OCI-LY7 (cell line): ENCODE data around the gene PROM2. TPM values are rescaled to one million over a fixed set of nuclear protein-coding genes. Genes with fewer than 3 reads are reported as not detected.

Experiments used
- BruUV-seq: library from RNA; stranded (reverse); fragments of 400-500 nt; replicated peaks from 2 replicates; lab custom pipeline; 2021; lab: Mats Ljungman, UMichigan
- CTCF ChIA-PET: fragments of 300-600 bp; sonication (Branson Sonifier 250); formaldehyde crosslinking; loops from one replicate; lab custom pipeline; 2022; ENCODE audit warnings: antibody characterized with exemption; ENCODE audit not compliant: unreplicated experiment; lab: Charles Lee
- POLR2A ChIA-PET: fragments of 300-600 bp; sonication (Branson Sonifier 250); formaldehyde crosslinking; loops from one replicate; lab custom pipeline; 2022; ENCODE audit warnings: antibody characterized with exemption; lab: Charles Lee
- DNase-seq: peaks from one replicate; pipeline ENCODE4 v3.0.0-alpha.2; 2015; ENCODE audit warnings: low spot score
- H2AFZ ChIP-seq: fragments of 200-600 bp; sonication (generic), shearing (Covaris generic); 2 replicates; pipeline ENCODE4 v1.6.1; 2014; ENCODE audit warnings: mild to moderate bottlenecking, antibody characterized with exemption, low read length, moderate library complexity
- H3K27ac ChIP-seq: fragments of 200-600 bp; sonication (generic); 2 replicates; pipeline ENCODE4 v1.5.1; 2014; ENCODE audit warnings: mixed run types, low read depth, mild to moderate bottlenecking, moderate library complexity, low read length, inconsistent platforms; ENCODE audit not compliant: poor library complexity, severe bottlenecking
- H3K36me3 ChIP-seq: fragments of 200-600 bp; sonication (generic); 2 replicates; pipeline ENCODE4 v1.6.1; 2014; ENCODE audit warnings: mild to moderate bottlenecking, antibody characterized with exemption, low read length, moderate library complexity, mixed read lengths; ENCODE audit not compliant: insufficient read depth
- H3K4me1 ChIP-seq: fragments of 200-600 bp; sonication (generic); 2 replicates; pipeline ENCODE4 v1.5.1; 2014; ENCODE audit warnings: mild to moderate bottlenecking, low read length; ENCODE audit not compliant: insufficient read depth, poor library complexity, severe bottlenecking
- H3K4me2 ChIP-seq: fragments of 200-600 bp; sonication (generic); 2 replicates; pipeline ENCODE4 v1.6.1; 2014; ENCODE audit warnings: mild to moderate bottlenecking, low read length
- H3K4me3 ChIP-seq: fragments of 200-600 bp; sonication (generic); 2 replicates; pipeline ENCODE4 v1.5.1; 2014; ENCODE audit warnings: mild to moderate bottlenecking, low read depth, low read length; ENCODE audit not compliant: poor library complexity, severe bottlenecking
- H3K79me2 ChIP-seq: fragments of 200-600 bp; sonication (generic); 2 replicates; pipeline ENCODE4 v1.6.1; 2016; ENCODE audit warnings: low read depth, mild to moderate bottlenecking, low read length, moderate library complexity, mixed read lengths; ENCODE audit not compliant: insufficient read depth
- H3K9me2 ChIP-seq: fragments of 200-600 bp; sonication (generic); 2 replicates; pipeline ENCODE4 v1.6.1; 2016; ENCODE audit warnings: mild to moderate bottlenecking, low read length, mixed read lengths; ENCODE audit not compliant: insufficient read depth
- H3K9me3 ChIP-seq: fragments of 200-600 bp; sonication (generic); 2 replicates; pipeline ENCODE4 v1.6.1; 2014; ENCODE audit warnings: mild to moderate bottlenecking, mixed run types, low read length, mixed read lengths
- H4K20me1 ChIP-seq: fragments of 200-600 bp; sonication (generic); 2 replicates; pipeline ENCODE4 v1.6.1; 2014; ENCODE audit warnings: mild to moderate bottlenecking, antibody characterized with exemption, low read length, moderate library complexity, mixed read lengths; ENCODE audit not compliant: insufficient read depth
- EZH2phosphoT487 ChIP-seq: fragments of 200-600 bp; sonication (generic); IDR thresholded peaks from 2 replicates; pipeline ENCODE4 v1.6.1; 2018; ENCODE audit warnings: low read depth, borderline replicate concordance, mild to moderate bottlenecking, mixed run types, antibody characterized with exemption, low read length, moderate library complexity, mixed read lengths
- intact Hi-C: fragments of 100-400 bp; cut with micrococcal nuclease; formaldehyde crosslinking; loops from one replicate; pipeline ENCODE4 v1.10.0; 2022; ENCODE audit not compliant: unreplicated experiment
- total RNA-seq, 2 experiments: library from RNA; depleted of rRNA in 1 of 2; stranded (reverse); fragments of >200 nt in 1 of 2; shearing (Covaris generic) in 1 of 2; gene quantifications; 2 replicates each; pipeline ENCODE4 v1.2.3, GENCODE V29; 2014 to 2022
- TF ChIP-seq, protein P1 (sequence below): fragments of 200-600 bp; sonication (generic); conservative IDR thresholded peaks from 2 replicates; pipeline ENCODE4 v1.5.1; 2014; ENCODE audit warnings: mild to moderate bottlenecking, antibody characterized with exemption, low read length, moderate library complexity, mixed read lengths

PROM2 gene
- total RNA-seq, 2 experiments from 2014 or later, result 0.47 TPM; not detected in 1

DNA sequence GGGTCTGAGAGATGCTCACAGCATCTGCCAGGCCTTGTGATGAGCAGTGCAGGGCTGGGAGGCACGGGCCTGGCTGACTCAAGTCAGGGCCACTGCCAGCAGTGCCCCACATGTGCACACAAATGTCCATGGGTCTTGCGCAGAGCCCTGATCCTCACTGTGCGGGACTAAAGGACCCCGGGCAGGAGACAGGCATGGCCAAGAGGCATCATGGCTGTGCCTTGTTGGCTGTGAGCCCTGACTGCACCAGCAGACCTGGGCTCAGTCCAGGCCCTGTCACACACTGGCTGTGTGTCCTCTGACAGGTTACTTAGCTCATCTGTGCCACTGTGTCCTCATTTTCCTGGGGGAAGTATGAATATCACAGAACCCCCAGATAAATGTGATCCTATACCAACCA lies 26.9 kb downstream of the PROM2 start:
- Histone ChIP-seq H2AFZ (no peak overlapping the region), H3K27ac (no peak overlapping the region), H3K36me3 (no peaks in the 10 kb centered on the region), H3K4me2 (no peak overlapping the region), H3K4me3 (no peak overlapping the region), H3K79me2 (no peaks in the 10 kb centered on the region), H4K20me1 (no peaks in the 10 kb centered on the region), H3K9me2 (no peaks in the 10 kb centered on the region), H3K4me1 (no peaks in the 10 kb centered on the region), H3K9me3 (no peaks in the 10 kb centered on the region)
- ChIA-PET POLR2A (no interaction called here), CTCF (no interaction called here)
- no peak for DNase-seq
- TF ChIP-seq, protein P1, sequence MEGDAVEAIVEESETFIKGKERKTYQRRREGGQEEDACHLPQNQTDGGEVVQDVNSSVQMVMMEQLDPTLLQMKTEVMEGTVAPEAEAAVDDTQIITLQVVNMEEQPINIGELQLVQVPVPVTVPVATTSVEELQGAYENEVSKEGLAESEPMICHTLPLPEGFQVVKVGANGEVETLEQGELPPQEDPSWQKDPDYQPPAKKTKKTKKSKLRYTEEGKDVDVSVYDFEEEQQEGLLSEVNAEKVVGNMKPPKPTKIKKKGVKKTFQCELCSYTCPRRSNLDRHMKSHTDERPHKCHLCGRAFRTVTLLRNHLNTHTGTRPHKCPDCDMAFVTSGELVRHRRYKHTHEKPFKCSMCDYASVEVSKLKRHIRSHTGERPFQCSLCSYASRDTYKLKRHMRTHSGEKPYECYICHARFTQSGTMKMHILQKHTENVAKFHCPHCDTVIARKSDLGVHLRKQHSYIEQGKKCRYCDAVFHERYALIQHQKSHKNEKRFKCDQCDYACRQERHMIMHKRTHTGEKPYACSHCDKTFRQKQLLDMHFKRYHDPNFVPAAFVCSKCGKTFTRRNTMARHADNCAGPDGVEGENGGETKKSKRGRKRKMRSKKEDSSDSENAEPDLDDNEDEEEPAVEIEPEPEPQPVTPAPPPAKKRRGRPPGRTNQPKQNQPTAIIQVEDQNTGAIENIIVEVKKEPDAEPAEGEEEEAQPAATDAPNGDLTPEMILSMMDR, result no peak
- no peak for TF ChIP-seq EZH2phosphoT487
- intact Hi-C loops, result no loop called here
- BruUV-seq, result no TSS peak

DNA sequence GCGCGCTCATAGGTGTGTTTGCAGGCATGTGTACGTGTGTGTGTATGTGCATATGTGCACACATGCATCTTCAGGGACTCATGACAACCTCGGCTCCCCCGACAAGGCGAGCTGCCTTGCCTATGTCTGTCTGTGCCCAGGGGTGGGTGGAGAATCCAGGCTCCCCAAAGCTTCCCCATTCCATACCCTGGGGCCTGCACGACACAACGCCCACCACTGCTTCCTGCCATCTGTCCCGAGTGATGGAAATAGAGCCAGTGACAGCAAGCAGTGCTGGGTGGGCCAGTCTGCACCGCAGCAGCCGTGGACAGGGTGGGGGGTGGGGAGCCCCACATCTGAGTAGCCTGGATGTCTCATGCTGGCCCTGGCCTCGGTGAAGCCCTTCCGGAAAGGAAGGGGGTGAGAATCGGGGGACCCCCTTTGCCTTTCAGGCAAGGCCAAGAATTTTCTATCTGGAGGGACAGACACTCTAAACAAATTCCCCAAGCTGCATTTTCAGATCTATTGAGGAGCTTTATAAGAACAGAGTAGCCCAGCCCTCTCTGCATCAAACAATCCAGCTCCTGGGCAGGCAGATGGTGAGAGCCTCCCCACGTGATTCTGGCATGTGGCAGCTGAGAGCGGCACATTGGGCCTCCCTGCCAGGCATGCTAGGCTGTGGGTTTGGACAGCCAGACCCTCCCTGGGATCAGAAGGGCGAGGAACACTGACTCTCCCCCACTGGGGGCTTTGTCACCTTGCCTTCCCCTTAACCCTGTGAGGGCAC lies 27.8 kb downstream of the PROM2 start:
- Histone ChIP-seq H3K36me3 (no peaks in the 10 kb centered on the region), H4K20me1 (no peaks in the 10 kb centered on the region), H3K4me3 (no peak overlapping the region), H2AFZ (no peak overlapping the region), H3K27ac (no peak overlapping the region), H3K9me2 (no peaks in the 10 kb centered on the region), H3K79me2 (no peaks in the 10 kb centered on the region), H3K4me2 (no peak overlapping the region), H3K4me1 (no peaks in the 10 kb centered on the region), H3K9me3 (no peaks in the 10 kb centered on the region)
- POLR2A ChIA-PET, result no interaction called here
- BruUV-seq, result no TSS peak
- TF ChIP-seq EZH2phosphoT487, result no peak
- TF ChIP-seq, protein P1, result no peak
- CTCF ChIA-PET, result no interaction called here
- DNase-seq, result no peak
- intact Hi-C loops, result no loop called here

DNA sequence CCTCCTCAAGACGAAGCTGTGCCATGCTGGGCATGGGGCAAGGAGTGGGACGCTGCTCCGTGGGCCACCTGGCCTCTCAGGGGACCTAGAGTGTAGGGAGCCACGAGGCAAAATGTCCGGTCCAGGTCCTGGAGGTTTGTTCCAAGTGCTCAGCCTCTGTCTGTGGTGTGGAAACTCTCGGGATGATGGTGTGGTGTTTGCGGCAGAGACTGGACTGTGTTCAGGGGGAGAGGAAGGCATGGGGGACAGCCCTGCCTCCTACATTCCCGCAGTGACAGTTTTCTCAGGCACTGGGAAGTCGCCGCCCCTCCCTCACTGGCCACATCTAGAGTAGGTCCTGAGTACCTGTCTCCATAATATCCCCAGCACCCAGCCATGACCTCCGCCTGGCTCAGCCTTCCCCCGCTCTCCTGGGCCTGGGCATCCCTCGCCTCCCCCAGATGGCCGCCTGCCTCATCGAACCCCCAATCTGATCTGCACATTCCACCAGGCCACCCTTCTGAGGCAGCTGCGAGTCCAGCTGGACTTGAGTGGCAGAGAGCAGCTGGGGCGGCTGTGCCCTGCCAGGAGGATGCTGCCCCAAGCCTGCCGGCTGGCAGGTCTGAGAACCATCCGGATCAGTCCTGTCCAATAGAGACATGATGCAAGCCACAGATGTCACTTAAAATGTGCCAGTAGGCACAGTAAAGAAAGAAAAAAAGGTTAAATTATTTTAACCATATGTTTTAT lies 29.1 kb downstream of the PROM2 start:
- H2AFZ ChIP-seq, result no peak overlapping the region

More for the DNA sequence above, 29.1 kb downstream of the PROM2 start:
- no peak for DNase-seq
- no peak overlapping the region for H3K27ac ChIP-seq
- no TSS peak for BruUV-seq
- no peaks in the 10 kb centered on the region for H3K9me3 ChIP-seq
- POLR2A ChIA-PET, result no interaction called here
- no peaks in the 10 kb centered on the region for H3K9me2 ChIP-seq
- H3K79me2 ChIP-seq, result no peaks in the 10 kb centered on the region
- no peak overlapping the region for H3K4me3 ChIP-seq
- H3K36me3 ChIP-seq, result no peaks in the 10 kb centered on the region
- no peaks in the 10 kb centered on the region for H4K20me1 ChIP-seq
- TF ChIP-seq, protein P1, result no peak
- TF ChIP-seq EZH2phosphoT487, result no peak
- intact Hi-C loops, result no loop called here
- H3K4me1 ChIP-seq, result no peaks in the 10 kb centered on the region
- CTCF ChIA-PET, result no interaction called here
- no peak overlapping the region for H3K4me2 ChIP-seq
